B cell (primary cell): ENCODE data around the gene NUMA1. TPM values are rescaled to one million over a fixed set of nuclear protein-coding genes. Genes with fewer than 3 reads are reported as not detected.
A peak's percentile ranks its signal among the peaks of the same experiment; 100 is the strongest.

Experiments
- ATAC-seq: fragments of 200-7000 bp; cut with Tn5 transposase; one replicate; pipeline ENCODE4 v1.10.0; 2021; ENCODE audit warnings: low read depth, mild to moderate bottlenecking, moderate number of reproducible peaks, moderate library complexity
- CTCF ChIA-PET: fragments of 350-600 bp; sonication (Branson Sonifier 250); formaldehyde crosslinking; loops from one replicate; lab custom pipeline; 2021; ENCODE audit warnings: antibody characterized with exemption, inconsistent platforms; lab: Charles Lee
- POLR2A ChIA-PET: fragments of 350-600 bp; sonication (Branson Sonifier 250); formaldehyde crosslinking; loops from one replicate; lab custom pipeline; 2021; ENCODE audit warnings: antibody characterized with exemption; lab: Charles Lee
- DNase-seq: peaks from one replicate; pipeline ENCODE4 v3.0.0; 2013
- H2AFZ ChIP-seq: 2 replicates; pipeline ENCODE4 v1.6.1; 2012; ENCODE audit warnings: mild to moderate bottlenecking, low read depth, low read length; ENCODE audit not compliant: insufficient read depth, poor library complexity, severe bottlenecking
- H3K27ac ChIP-seq, 2 donors: 1 replicate in 1 of 2; 2 replicates in 1 of 2; pipeline ENCODE4 v1.5.1; 2012 to 2013; ENCODE audit warnings: low read length in 2 of 2, mild to moderate bottlenecking in 2 of 2, moderate library complexity in 1 of 2
- H3K27me3 ChIP-seq, 4 experiments: fragments of 200-600 bp in 1 of 4; sonication (generic) in 1 of 4; replicated peaks in 1 of 4; 1 replicate in 2 of 4; 2 replicates in 2 of 4; pipeline versions ENCODE4 v1.6.1 to v1.7.0; 2013 to 2016; ENCODE audit warnings: low read length in 3 of 4, mild to moderate bottlenecking in 2 of 4, mixed read lengths in 1 of 4, moderate library complexity in 1 of 4; ENCODE audit not compliant: insufficient read depth in 4 of 4, control insufficient read depth in 3 of 4; ENCODE audit errors: control extremely low read depth in 1 of 4
- H3K36me3 ChIP-seq, 2 experiments: replicated peaks in 1 of 2; 1 replicate in 1 of 2; 2 replicates in 1 of 2; pipeline versions ENCODE4 v1.6.1 to v1.7.1; 2013; ENCODE audit warnings: low read length in 1 of 2; ENCODE audit not compliant: insufficient read depth in 2 of 2, control insufficient read depth in 1 of 2; ENCODE audit errors: control extremely low read depth in 1 of 2, extremely low read depth in 1 of 2
- H3K4me1 ChIP-seq, 2 donors: fragments of 200-600 bp in 1 of 2; sonication (generic) in 1 of 2; 1 replicate in 1 of 2; 2 replicates in 1 of 2; pipeline versions ENCODE4 v1.5.1 to v1.6.1; 2013 to 2017; ENCODE audit warnings: low read length in 2 of 2; ENCODE audit not compliant: control insufficient read depth in 2 of 2, insufficient read depth in 2 of 2
- H3K4me2 ChIP-seq: replicated peaks from 2 replicates; pipeline ENCODE3; 2012; ENCODE audit warnings: mild to moderate bottlenecking, low read depth, low read length; ENCODE audit not compliant: poor library complexity, severe bottlenecking
- H3K4me3 ChIP-seq, 5 experiments: fragments of 200-600 bp in 1 of 5; sonication (generic) in 1 of 5; 1 replicate in 3 of 5; 2 replicates in 2 of 5; pipeline versions ENCODE4 v1.5.1 to v1.7.0; 2011 to 2016; ENCODE audit warnings: low read length in 4 of 5, mild to moderate bottlenecking in 4 of 5, low read depth in 2 of 5, control low read depth in 1 of 5, moderate library complexity in 1 of 5; ENCODE audit not compliant: insufficient read depth in 1 of 5; ENCODE audit errors: control extremely low read depth in 1 of 5, extremely low read depth in 1 of 5
- H3K79me2 ChIP-seq: fragments of 200-600 bp; sonication (generic); one replicate; pipeline ENCODE4 v1.6.0; 2016; ENCODE audit warnings: low read length; ENCODE audit not compliant: control insufficient read depth, insufficient read depth
- H3K9ac ChIP-seq: fragments of 200-600 bp; sonication (generic); 2 replicates; pipeline ENCODE4 v1.6.1; 2017; ENCODE audit warnings: mild to moderate bottlenecking, low read length, moderate library complexity
- H3K9me3 ChIP-seq, 3 donors: one replicate each; pipeline versions ENCODE4 v1.6.1 to v1.7.1; 2013; ENCODE audit warnings: low read length in 2 of 3; ENCODE audit not compliant: control insufficient read depth in 2 of 3, insufficient read depth in 1 of 3; ENCODE audit errors: control extremely low read depth in 1 of 3
- H4K20me1 ChIP-seq: 2 replicates; pipeline ENCODE4 v1.6.0; 2012; ENCODE audit warnings: mild to moderate bottlenecking, low read length; ENCODE audit not compliant: insufficient read depth, control insufficient read depth, poor library complexity, severe bottlenecking
- H3K27ac Mint-ChIP-seq: one replicate; pipeline ENCODE4 v1.8.0; 2021; ENCODE audit warnings: mixed read lengths
- H3K27me3 Mint-ChIP-seq: one replicate; pipeline ENCODE4 v1.8.0; 2021; ENCODE audit warnings: mixed read lengths
- H3K4me1 Mint-ChIP-seq: one replicate; pipeline ENCODE4 v1.8.0; 2021; ENCODE audit warnings: mixed read lengths
- H3K4me3 Mint-ChIP-seq: one replicate; pipeline ENCODE4 v1.8.0; 2021; ENCODE audit warnings: mixed read lengths
- H3K9me3 Mint-ChIP-seq: one replicate; pipeline ENCODE4 v1.8.0; 2022; ENCODE audit warnings: mixed read lengths; ENCODE audit not compliant: insufficient read depth
- CTCF ChIP-seq: fragments of 200-600 bp; IDR thresholded peaks from one replicate; pipeline ENCODE4 v1.8.0; 2022; ENCODE audit warnings: antibody characterized with exemption, mild to moderate bottlenecking
- EZH2 ChIP-seq: IDR thresholded peaks from 2 replicates; pipeline ENCODE4 v1.6.1; 2012; ENCODE audit warnings: borderline replicate concordance, low read depth, mild to moderate bottlenecking, moderate library complexity, low read length; ENCODE audit not compliant: insufficient read depth, poor library complexity, severe bottlenecking
- WGBS: methylation state at CpG from one replicate; pipeline ENCODE4 v1.1.5; 2013; ENCODE audit warnings: missing lambda C conversion rate; ENCODE audit not compliant: insufficient coverage; 5-methylcytosine and 5-hydroxymethylcytosine counted together
- intact Hi-C: fragments of 100-400 bp; cut with micrococcal nuclease; formaldehyde crosslinking; loops from one replicate; pipeline ENCODE4 v1.10.0; 2022
- polyA plus RNA-seq: library from polyadenylated mRNA; depleted of rRNA; stranded (reverse); fragments of >200 nt; gene quantifications from 2 replicates; pipeline ENCODE4 v1.2.3, GENCODE V29; 2012
- total RNA-seq, 2 donors: library from RNA; stranded (reverse); fragments of 120-200 nt in 1 of 2; gene quantifications; 1 replicate in 1 of 2; 2 replicates in 1 of 2; pipeline versions ENCODE4 v1.2.3 to v1.2.4, GENCODE V29; 2013 to 2022

The NUMA1 gene
- total and polyA plus RNA-seq, 2 donors (not counting 1 experiment from before 2014, with no cell fraction given), result 186 to 300 TPM

DNA sequence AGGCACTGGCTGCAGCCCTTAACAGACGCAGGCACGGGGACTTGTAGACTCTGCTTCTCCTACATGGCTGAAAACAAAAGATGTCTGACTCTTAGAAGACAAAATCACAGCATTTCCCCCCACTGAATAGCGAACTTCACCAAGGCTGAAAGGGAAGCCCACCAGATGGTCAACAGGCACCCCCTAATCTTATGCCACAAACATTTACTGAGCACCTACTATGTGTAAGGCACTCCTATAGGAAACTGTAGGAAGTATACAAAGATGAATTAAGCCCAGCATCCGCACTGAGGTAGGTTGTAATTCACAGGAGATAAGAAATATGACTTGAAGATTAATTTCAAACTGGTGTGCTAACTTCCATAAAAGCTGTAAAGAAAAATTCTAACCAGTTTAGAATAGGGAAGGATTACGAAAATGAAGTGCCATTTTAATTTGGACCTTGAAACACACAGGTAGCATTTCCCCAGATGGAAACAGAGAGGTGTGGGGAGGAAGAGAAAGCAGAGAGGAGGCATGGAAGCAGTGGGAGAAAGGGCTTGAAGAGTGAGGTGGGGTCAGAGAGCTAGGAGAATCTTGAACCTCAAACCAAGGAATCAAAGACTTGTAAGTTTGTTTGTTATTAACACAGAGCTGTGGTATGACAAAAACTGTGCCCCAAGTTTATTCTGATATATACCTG lies 38.1 kb downstream of the NUMA1 start:
- DNase-seq (peak; percentile 23), ATAC-seq (no peak)
- peak overlapping the region; percentile 90 for H3K4me2 ChIP-seq
- peak overlapping the region; percentile 98 for H2AFZ ChIP-seq
- peaks cover 38 to 46% of the 10 kb centered on the region in 2 donors for H3K4me1 ChIP-seq
- H3K27ac ChIP-seq, result peak overlapping the region; percentile 72 to 92
- no peaks in the 10 kb centered on the region for H3K27me3 Mint-ChIP-seq
- H4K20me1 ChIP-seq, result peaks cover 7% of the 10 kb centered on the region
- 0% methylated on average over 1 of the region's 5 CpGs for WGBS
- H3K9ac ChIP-seq, result peak overlapping the region; percentile 94
- intact Hi-C loops, result loop anchor here (5.0 kb wide), 1 partner anchor 50 kb away; no protein-coding TSS in a partner anchor
- TF ChIP-seq EZH2 (no peak), CTCF (no peak)
- H3K36me3 ChIP-seq, result no peaks in the 10 kb centered on the region
- H3K27ac Mint-ChIP-seq, result no peak overlapping the region
- POLR2A ChIA-PET, result interaction anchor here (1.4 kb wide), 1 partner anchor 71 kb away, joined by 6 read pairs; the partner anchor contains the start of gene ANAPC15
- no peaks in the 10 kb centered on the region for H3K27me3 ChIP-seq
- H3K9me3 Mint-ChIP-seq, result no peaks in the 10 kb centered on the region
- CTCF ChIA-PET, result interaction anchor here (0.7 to 8.5 kb wide), 5 partner anchors 15 to 101 kb away, joined by 3 to 117 read pairs (median 3); no protein-coding TSS in a partner anchor
- H3K4me1 Mint-ChIP-seq, result peaks cover 18% of the 10 kb centered on the region
- H3K4me3 ChIP-seq, result peak overlapping the region; percentile 72 to 86 (median 83)
- no peak overlapping the region for H3K4me3 Mint-ChIP-seq
- H3K79me2 ChIP-seq, result peaks cover 100% of the 10 kb centered on the region
- no peaks in the 10 kb centered on the region for H3K9me3 ChIP-seq
